Left ventricle myocardium inferior (tissue), 1 donor: ENCODE data around the gene CLDN9. TPM values are rescaled to one million over a fixed set of nuclear protein-coding genes. Genes with fewer than 3 reads are reported as not detected.

Experiments
- DNase-seq: peaks from one replicate; pipeline ENCODE4 v3.0.0-alpha.2; 2020
- H3K27ac ChIP-seq: fragments of 200-600 bp; replicated peaks from 2 replicates; pipeline ENCODE4 v1.8.0; 2021
- H3K27me3 ChIP-seq: fragments of 200-600 bp; 2 replicates; pipeline ENCODE4 v1.8.0; 2021; ENCODE audit warnings: low read depth
- H3K36me3 ChIP-seq: fragments of 200-600 bp; 2 replicates; pipeline ENCODE4 v1.8.0; 2021
- H3K4me1 ChIP-seq: fragments of 200-600 bp; 2 replicates; pipeline ENCODE4 v1.8.0; 2021
- H3K4me3 ChIP-seq: fragments of 200-600 bp; 2 replicates; pipeline ENCODE4 v1.8.0; 2021; ENCODE audit warnings: mild to moderate bottlenecking, moderate library complexity
- H3K9me3 ChIP-seq: fragments of 200-600 bp; replicated peaks from 2 replicates; pipeline ENCODE4 v1.8.0; 2021
- intact Hi-C: fragments of 100-400 bp; cut with micrococcal nuclease; formaldehyde crosslinking; loops from one replicate; pipeline ENCODE4 v1.11.0; 2022
- total RNA-seq: library from RNA; stranded (reverse); fragmentation: NEBNext Ultra II Directional; extraction: Animal tissue kit (Norgen Biotek cat#: 25700); gene quantifications from one replicate; pipeline ENCODE4 v1.2.1, GENCODE V29; 2021
- TF ChIP-seq, protein P1 (sequence below): fragments of 200-600 bp; IDR thresholded peaks from 2 replicates; pipeline ENCODE4 v1.8.0; 2021; ENCODE audit warnings: antibody characterized with exemption, mild to moderate bottlenecking, borderline replicate concordance
- donor health status: DM: no; HTN: yes; CAD: no; lungs with severe emphysema.

CLDN9 gene
- total RNA-seq, 1 donor from 2014 or later, result 1.2 TPM

- Histone ChIP-seq H3K27ac (no peak overlapping the region), H3K9me3 (no peaks in the 10 kb centered on the region)
- intact Hi-C loops, result no loop called here
Measured at GRCh38 chr16:2990891-2991290, 21.8 kb upstream of the CLDN9 start.

DNA sequence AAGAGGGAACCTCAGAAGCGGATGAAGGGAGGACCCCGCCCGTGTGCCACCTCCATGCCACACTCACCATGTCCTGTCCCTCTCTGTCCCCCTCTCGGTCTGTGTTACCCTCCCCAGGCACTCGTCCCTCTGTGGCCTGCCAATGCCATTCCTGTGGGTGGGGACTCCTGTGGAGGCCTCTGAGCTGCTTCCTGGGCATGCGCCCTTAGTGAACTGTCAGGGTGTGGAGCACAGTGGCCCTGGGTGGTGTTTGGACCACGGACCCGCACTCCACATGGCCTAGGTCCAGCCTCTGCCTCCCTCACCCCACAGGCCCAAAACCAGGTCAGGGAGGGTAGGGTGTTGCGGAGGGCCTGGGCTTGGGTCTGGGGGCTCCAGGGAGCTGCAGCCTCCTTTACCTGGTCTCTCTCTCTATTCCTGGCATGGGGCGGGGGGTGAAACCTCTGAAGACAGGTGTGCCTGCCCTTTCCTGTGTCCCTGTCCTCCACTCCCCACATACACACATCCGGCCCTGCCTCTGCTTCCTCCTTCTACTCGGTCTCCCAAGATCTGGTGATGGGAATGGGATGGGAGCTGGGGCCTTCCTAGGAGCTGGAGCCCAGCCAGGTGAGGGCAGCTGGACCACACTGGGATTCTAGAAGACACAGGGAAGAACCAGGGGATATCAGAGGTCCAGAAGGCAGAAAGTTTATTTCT lies 21.0 kb upstream of the CLDN9 start:
- H3K4me3 ChIP-seq, result no peak overlapping the region
- H3K27me3 ChIP-seq, result peaks cover 52% of the 10 kb centered on the region
- intact Hi-C loops, result no loop called here
- TF ChIP-seq, protein P1, sequence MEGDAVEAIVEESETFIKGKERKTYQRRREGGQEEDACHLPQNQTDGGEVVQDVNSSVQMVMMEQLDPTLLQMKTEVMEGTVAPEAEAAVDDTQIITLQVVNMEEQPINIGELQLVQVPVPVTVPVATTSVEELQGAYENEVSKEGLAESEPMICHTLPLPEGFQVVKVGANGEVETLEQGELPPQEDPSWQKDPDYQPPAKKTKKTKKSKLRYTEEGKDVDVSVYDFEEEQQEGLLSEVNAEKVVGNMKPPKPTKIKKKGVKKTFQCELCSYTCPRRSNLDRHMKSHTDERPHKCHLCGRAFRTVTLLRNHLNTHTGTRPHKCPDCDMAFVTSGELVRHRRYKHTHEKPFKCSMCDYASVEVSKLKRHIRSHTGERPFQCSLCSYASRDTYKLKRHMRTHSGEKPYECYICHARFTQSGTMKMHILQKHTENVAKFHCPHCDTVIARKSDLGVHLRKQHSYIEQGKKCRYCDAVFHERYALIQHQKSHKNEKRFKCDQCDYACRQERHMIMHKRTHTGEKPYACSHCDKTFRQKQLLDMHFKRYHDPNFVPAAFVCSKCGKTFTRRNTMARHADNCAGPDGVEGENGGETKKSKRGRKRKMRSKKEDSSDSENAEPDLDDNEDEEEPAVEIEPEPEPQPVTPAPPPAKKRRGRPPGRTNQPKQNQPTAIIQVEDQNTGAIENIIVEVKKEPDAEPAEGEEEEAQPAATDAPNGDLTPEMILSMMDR, result no peak
- H3K36me3 ChIP-seq, result no peaks in the 10 kb centered on the region
- no peaks in the 10 kb centered on the region for H3K9me3 ChIP-seq
- H3K27ac ChIP-seq, result no peak overlapping the region
- no peaks in the 10 kb centered on the region for H3K4me1 ChIP-seq
- no peak for DNase-seq

More at GRCh38 chr16:2990891-2991290, 21.8 kb upstream of the CLDN9 start:
- peaks cover 48% of the 10 kb centered on the region for H3K27me3 ChIP-seq
- H3K4me3 ChIP-seq, result no peak overlapping the region
- TF ChIP-seq, protein P1, result no peak
- no peak for DNase-seq
- no peaks in the 10 kb centered on the region for H3K36me3 ChIP-seq
- H3K4me1 ChIP-seq, result peaks cover 7% of the 10 kb centered on the region

- DNase-seq, result no peak
- no peaks in the 10 kb centered on the region for H3K36me3 ChIP-seq
- no peak overlapping the region for H3K27ac ChIP-seq
- no peak overlapping the region for H3K4me3 ChIP-seq
- intact Hi-C loops, result no loop called here
- H3K9me3 ChIP-seq, result no peaks in the 10 kb centered on the region
- H3K4me1 ChIP-seq, result no peaks in the 10 kb centered on the region
- peaks cover 52% of the 10 kb centered on the region for H3K27me3 ChIP-seq
- TF ChIP-seq, protein P1, result no peak
Measured at GRCh38 chr16:2992383-2993081, 20.2 kb upstream of the CLDN9 start.

DNA sequence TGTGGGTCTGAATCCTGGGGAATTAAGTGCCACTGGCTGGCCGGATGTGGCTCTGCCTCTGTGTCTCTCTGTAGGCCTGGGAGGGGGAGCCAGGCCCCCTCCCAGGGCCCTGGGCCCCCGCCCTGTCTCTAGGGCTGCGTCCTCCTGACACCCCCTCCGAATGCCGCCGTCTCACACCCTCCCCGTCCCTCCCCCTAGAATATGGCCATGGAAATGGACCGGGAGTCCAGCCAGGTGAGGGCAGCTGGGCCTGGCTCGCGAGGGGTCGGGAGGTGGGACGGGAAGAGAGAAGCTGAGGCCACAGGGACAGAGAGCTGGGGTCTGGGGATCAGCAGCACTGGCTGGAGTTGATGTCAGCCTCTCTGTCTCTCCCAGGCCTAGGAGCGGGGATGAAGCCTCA lies 16.4 kb upstream of the CLDN9 start:
- H3K4me1 ChIP-seq, result no peaks in the 10 kb centered on the region
- H3K27me3 ChIP-seq, result peaks cover 58% of the 10 kb centered on the region
- DNase-seq, result no peak
- intact Hi-C loops, result no loop called here
- no peak overlapping the region for H3K4me3 ChIP-seq
- TF ChIP-seq, protein P1, result no peak
- no peaks in the 10 kb centered on the region for H3K36me3 ChIP-seq
- H3K9me3 ChIP-seq, result no peaks in the 10 kb centered on the region
- no peak overlapping the region for H3K27ac ChIP-seq

DNA sequence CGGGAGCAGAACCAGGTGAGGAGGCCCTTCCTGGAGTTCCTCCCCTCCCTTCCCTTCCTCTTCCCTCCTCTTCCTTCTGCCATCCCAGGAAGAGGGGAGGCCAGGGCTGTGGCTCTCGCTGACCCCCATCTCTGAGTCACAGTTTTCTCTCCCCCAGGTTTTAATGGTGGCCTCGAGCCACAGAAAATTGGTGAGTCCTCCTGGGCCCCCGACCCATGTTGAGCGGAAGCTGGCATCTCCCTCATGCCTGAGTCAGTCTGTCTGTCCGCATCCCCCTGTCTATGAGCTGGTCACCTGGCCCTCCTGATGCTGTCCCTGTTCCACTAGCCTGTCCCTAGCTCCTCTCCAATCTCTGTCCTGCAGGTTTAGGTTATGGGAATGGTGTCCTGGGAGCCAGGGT lies 12.8 kb upstream of the CLDN9 start:
- Histone ChIP-seq H3K27ac (no peak overlapping the region), H3K4me3 (no peak overlapping the region), H3K36me3 (no peaks in the 10 kb centered on the region), H3K9me3 (no peaks in the 10 kb centered on the region), H3K27me3 (peaks cover 76% of the 10 kb centered on the region), H3K4me1 (peaks cover 8% of the 10 kb centered on the region)
- DNase-seq, result no peak
- intact Hi-C loops, result no loop called here
- TF ChIP-seq, protein P1, result no peak
